ENCODE data around the gene MYH1. TPM values are rescaled to one million over a fixed set of nuclear protein-coding genes. Genes with fewer than 3 reads are reported as not detected.

MYH1 gene
- total RNA-seq, 1 experiment from 2014 or later = not detected

- Histone ChIP-seq H3K4me2 (ENCODE audit: insufficient read depth, insufficient read length, low read length) (no peak overlapping the region), H2BK5ac (ENCODE audit: insufficient read length, low read length) (no peak overlapping the region), H2AK5ac (ENCODE audit: insufficient read length, low read length) (no peak overlapping the region), H3K18ac (ENCODE audit: insufficient read length, low read depth, low read length) (no peak overlapping the region), H2BK15ac (ENCODE audit: low read depth, low read length) (no peak overlapping the region), H3K9ac (ENCODE audit: extremely low read depth, insufficient read length, low read length) (no peak overlapping the region), H4K91ac (ENCODE audit: insufficient read length, low read depth, low read length) (no peak overlapping the region), H3K23me2 (ENCODE audit: insufficient read length, low read depth, low read length, poor library complexity, severe bottlenecking) (no peaks in the 10 kb centered on the region), H3K4me1 (ENCODE audit: insufficient read depth, low read length) (no peaks in the 10 kb centered on the region), H4K8ac (replicated peaks; ENCODE audit: insufficient read length, low read depth, low read length) (no peak overlapping the region), H4K20me1 (ENCODE audit: control insufficient read depth, insufficient read depth, insufficient read length) (no peaks in the 10 kb centered on the region), H3K9me3 (ENCODE audit: control insufficient read depth, low read depth, low read length) (no peaks in the 10 kb centered on the region), H3K27ac (ENCODE audit: insufficient read length, low read depth, low read length) (no peak overlapping the region), H2BK20ac (ENCODE audit: low read depth, low read length, poor library complexity, severe bottlenecking) (no peak overlapping the region), H3K23ac (ENCODE audit: insufficient read length, low read depth, low read length) (no peak overlapping the region), H3K14ac (ENCODE audit: insufficient read depth, low read length) (no peak overlapping the region), H3T11ph (ENCODE audit: low read length) (no peak overlapping the region), H3K4ac (ENCODE audit: low read depth, low read length) (no peak overlapping the region), H3K79me2 (ENCODE audit: insufficient read depth, low read length) (no peaks in the 10 kb centered on the region), H2BK12ac (ENCODE audit: insufficient read length, low read depth, low read length) (no peak overlapping the region), H3K79me1 (ENCODE audit: insufficient read depth, low read depth, low read length, poor library complexity, severe bottlenecking) (no peaks in the 10 kb centered on the region), H3K27me3 (ENCODE audit: insufficient read depth, low read length) (no peaks in the 10 kb centered on the region), H2AFZ (ENCODE audit: low read length) (no peak overlapping the region), H3K56ac (ENCODE audit: insufficient read length, low read depth, low read length) (no peak overlapping the region), H4K5ac (ENCODE audit: insufficient read length, low read depth, low read length) (no peak overlapping the region), H2BK120ac (ENCODE audit: low read depth, low read length, poor library complexity, severe bottlenecking) (no peak overlapping the region)
- Mint-ChIP-seq H3K4me1 (no peaks in the 10 kb centered on the region), H3K36me3 (ENCODE audit: insufficient read depth in 1 of 3, low read depth in 3 of 3) (no peaks in the 10 kb centered on the region), H3K9me3 (no peaks in the 10 kb centered on the region), H3K27ac (no peak overlapping the region), H3K4me3 (no peak overlapping the region), H3K27me3 (ENCODE audit: low read depth) (no peaks in the 10 kb centered on the region)
- DNase-seq = no peak
- TF ChIP-seq, protein P1, sequence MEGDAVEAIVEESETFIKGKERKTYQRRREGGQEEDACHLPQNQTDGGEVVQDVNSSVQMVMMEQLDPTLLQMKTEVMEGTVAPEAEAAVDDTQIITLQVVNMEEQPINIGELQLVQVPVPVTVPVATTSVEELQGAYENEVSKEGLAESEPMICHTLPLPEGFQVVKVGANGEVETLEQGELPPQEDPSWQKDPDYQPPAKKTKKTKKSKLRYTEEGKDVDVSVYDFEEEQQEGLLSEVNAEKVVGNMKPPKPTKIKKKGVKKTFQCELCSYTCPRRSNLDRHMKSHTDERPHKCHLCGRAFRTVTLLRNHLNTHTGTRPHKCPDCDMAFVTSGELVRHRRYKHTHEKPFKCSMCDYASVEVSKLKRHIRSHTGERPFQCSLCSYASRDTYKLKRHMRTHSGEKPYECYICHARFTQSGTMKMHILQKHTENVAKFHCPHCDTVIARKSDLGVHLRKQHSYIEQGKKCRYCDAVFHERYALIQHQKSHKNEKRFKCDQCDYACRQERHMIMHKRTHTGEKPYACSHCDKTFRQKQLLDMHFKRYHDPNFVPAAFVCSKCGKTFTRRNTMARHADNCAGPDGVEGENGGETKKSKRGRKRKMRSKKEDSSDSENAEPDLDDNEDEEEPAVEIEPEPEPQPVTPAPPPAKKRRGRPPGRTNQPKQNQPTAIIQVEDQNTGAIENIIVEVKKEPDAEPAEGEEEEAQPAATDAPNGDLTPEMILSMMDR (conservative IDR thresholded peaks at IDR 0.05) = no peak
- no CpG with 5 or more reads among the region's 1 CpG for WGBS (ENCODE audit: extremely low coverage, insufficient read length, low lambda C conversion rate)
Measured at GRCh38 chr17:10471858-10472257, 46.5 kb downstream of the MYH1 start.
